ENCODE data around the gene ANTXR1. TPM values are rescaled to one million over a fixed set of nuclear protein-coding genes. Genes with fewer than 3 reads are reported as not detected.

The ANTXR1 gene
- total RNA-seq, 1 experiment from 2014 or later: 37.3 TPM

- Mint-ChIP-seq H3K4me1 (peaks cover 15 to 20% of the 10 kb centered on the region in 2 experiments), H3K9me3 (peaks cover 0 to 2% of the 10 kb centered on the region in 2 experiments; a peak in 1 of 5 replicates), H3K4me3 (no peak overlapping the region), H3K36me3 (ENCODE audit: insufficient read depth in 1 of 3, low read depth in 3 of 3) (peaks cover 3 to 12% (median 8%) of the 10 kb centered on the region in 3 experiments), H3K27me3 (ENCODE audit: low read depth) (no peaks in the 10 kb centered on the region), H3K27ac (no peak overlapping the region; a peak in 1 of 7 replicates)
- H3K27me3 ChIP-seq (ENCODE audit: insufficient read depth, low read length): no peaks in the 10 kb centered on the region
- no peak overlapping the region for H4K91ac ChIP-seq (ENCODE audit: insufficient read length, low read depth, low read length)
- no peak overlapping the region for H2BK12ac ChIP-seq (ENCODE audit: insufficient read length, low read depth, low read length)
- H3K79me1 ChIP-seq (ENCODE audit: insufficient read depth, low read depth, low read length, poor library complexity, severe bottlenecking): no peaks in the 10 kb centered on the region
- H3K9ac ChIP-seq (ENCODE audit: extremely low read depth, insufficient read length, low read length): no peak overlapping the region
- H4K5ac ChIP-seq (ENCODE audit: insufficient read length, low read depth, low read length): no peak overlapping the region
- H2BK120ac ChIP-seq (ENCODE audit: low read depth, low read length, poor library complexity, severe bottlenecking): no peak overlapping the region
- DNase-seq: no peak
- no peak overlapping the region for H3K23ac ChIP-seq (ENCODE audit: insufficient read length, low read depth, low read length)
- no peak overlapping the region for H3K14ac ChIP-seq (ENCODE audit: insufficient read depth, low read length)
- H3K4ac ChIP-seq (ENCODE audit: low read depth, low read length): no peak overlapping the region
- no peak for TF ChIP-seq CTCF (conservative IDR thresholded peaks at IDR 0.05)
- no peak overlapping the region for H2AFZ ChIP-seq (ENCODE audit: low read length)
- no peak overlapping the region for H2BK15ac ChIP-seq (ENCODE audit: low read depth, low read length)
- H3K4me1 ChIP-seq (ENCODE audit: insufficient read depth, low read length): peaks cover 4% of the 10 kb centered on the region; the same call in 1 of the 2 replicates
- H2BK20ac ChIP-seq (ENCODE audit: low read depth, low read length, poor library complexity, severe bottlenecking): no peak overlapping the region
- H3K23me2 ChIP-seq (ENCODE audit: insufficient read length, low read depth, low read length, poor library complexity, severe bottlenecking): no peaks in the 10 kb centered on the region
- no peak overlapping the region for H2BK5ac ChIP-seq (ENCODE audit: insufficient read length, low read length)
- WGBS (ENCODE audit: extremely low coverage, insufficient read length, low lambda C conversion rate): no CpG with 5 or more reads among the region's 5 CpGs
- H4K8ac ChIP-seq (replicated peaks; ENCODE audit: insufficient read length, low read depth, low read length): no peak overlapping the region
- no peak overlapping the region for H3K56ac ChIP-seq (ENCODE audit: insufficient read length, low read depth, low read length)
- no peak overlapping the region for H3K27ac ChIP-seq (ENCODE audit: insufficient read length, low read depth, low read length)
- H3K9me3 ChIP-seq (ENCODE audit: control insufficient read depth, low read depth, low read length): no peaks in the 10 kb centered on the region
- H3K4me2 ChIP-seq (ENCODE audit: insufficient read depth, insufficient read length, low read length): no peak overlapping the region
- H3K18ac ChIP-seq (ENCODE audit: insufficient read length, low read depth, low read length): no peak overlapping the region
- H3T11ph ChIP-seq (ENCODE audit: low read length): no peak overlapping the region
- H2AK5ac ChIP-seq (ENCODE audit: insufficient read length, low read length): no peak overlapping the region
- no peaks in the 10 kb centered on the region for H4K20me1 ChIP-seq (ENCODE audit: control insufficient read depth, insufficient read depth, insufficient read length)
- no peaks in the 10 kb centered on the region for H3K79me2 ChIP-seq (ENCODE audit: insufficient read depth, low read length)
Observed at GRCh38 chr2:69171116-69171896, 158.3 kb downstream of the ANTXR1 start.
